ENCODE results near the gene NOMO2. TPM values are rescaled to one million over a fixed set of nuclear protein-coding genes. Genes with fewer than 3 reads are reported as not detected.
A peak's percentile ranks its signal among the peaks of the same experiment; 100 is the strongest.
"Not testable (repeated sequence)": the region's sequence is repeated elsewhere in the genome, so short reads cannot be mapped to it uniquely, and the experiment has no call there.

The NOMO2 gene
- polyA plus RNA-seq, 2 of the 4 experiments (the other 2 are of a cell fraction), result 96.0 to 123 TPM

DNA sequence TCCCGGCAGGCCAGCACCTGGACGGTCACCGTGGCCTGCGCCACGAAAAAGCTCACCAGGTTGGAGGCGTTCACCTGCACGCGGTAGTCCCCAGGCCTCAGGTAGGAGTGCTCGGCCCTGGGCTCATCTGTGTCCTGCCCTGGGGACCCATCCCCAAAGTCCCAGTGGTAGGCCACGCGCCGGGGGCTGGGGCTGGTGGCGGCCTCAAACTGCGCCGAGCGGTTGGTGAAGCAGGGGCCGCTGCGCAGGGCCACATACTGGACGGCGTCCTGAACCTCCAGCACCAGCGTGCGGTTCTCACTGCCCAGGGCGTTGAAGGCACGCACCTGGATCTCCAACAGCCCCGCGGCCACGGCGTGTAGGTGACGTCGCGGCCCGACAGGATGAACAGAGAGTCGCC is 176.6 kb downstream of the NOMO2 start:
- H3K27ac ChIP-seq; POLR2A ChIA-PET; H3K9me3 ChIP-seq; H3K4me1 ChIP-seq; H3K4me2 ChIP-seq; DNase-seq (ENCODE audit: low read depth in 1 of 2, low spot score in 1 of 2); CTCF ChIA-PET; H3K4me3 ChIP-seq; FAIRE-seq; ATAC-seq: not testable (repeated sequence)
- WGBS (ENCODE audit: missing lambda C conversion rate), result no CpG with 5 or more reads among the region's 33 CpGs

DNA sequence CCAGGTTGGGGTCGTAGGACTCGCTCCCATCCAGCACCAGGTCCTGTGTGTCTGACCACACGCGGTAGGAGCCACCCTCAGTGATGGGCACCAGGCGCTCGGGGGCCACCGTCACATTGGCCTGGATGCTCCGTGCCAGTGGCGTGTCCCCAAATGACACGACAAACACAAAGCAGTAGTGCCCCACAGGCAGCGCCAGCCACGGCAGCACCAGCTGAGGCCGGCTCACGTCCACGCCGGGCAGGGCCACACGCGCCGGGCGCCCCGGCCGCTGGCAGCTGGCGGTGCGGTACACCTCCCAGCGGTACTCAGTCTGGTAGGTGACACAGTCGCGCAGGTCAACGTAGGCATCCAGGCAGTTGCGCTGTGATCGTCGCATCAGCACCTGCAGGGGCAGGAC is 177.0 kb downstream of the NOMO2 start:
- CTCF ChIA-PET; H3K9me3 ChIP-seq; DNase-seq (ENCODE audit: low read depth in 1 of 2, low spot score in 1 of 2); POLR2A ChIA-PET; H3K4me3 ChIP-seq; H3K27ac ChIP-seq; FAIRE-seq; H3K4me1 ChIP-seq; H3K4me2 ChIP-seq: not testable (repeated sequence)
- peak in 1 of 2 experiments; percentile 37; a peak in 1 of 6 replicates for ATAC-seq
- WGBS (ENCODE audit: missing lambda C conversion rate), result no CpG with 5 or more reads among the region's 31 CpGs

DNA sequence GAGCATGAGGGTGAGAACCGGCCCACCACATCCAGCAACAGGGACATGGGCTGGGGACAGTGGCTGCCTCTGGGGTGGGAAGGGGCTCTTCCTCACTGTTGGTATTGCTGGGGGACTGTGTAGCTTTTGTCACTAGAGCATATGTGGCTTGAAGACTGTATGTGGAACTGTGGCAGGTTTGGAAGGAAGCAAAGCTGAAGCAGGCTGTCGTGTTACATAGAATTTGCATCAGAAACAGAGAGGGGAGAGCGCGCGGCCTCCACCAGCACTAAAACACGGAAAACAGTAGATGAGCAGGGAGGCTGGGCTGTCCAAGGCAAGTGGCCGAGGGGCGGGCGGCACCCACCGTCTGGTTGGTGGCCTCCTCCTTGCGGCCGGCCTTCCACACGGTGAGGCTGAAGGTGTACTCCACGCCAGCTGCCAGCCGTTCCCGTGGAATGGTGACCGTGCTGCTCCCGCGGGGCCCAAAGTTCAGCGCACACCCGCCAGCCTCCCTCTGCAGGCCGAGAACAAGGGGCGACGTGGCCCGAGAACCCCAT is 177.7 kb downstream of the NOMO2 start:
- WGBS (ENCODE audit: missing lambda C conversion rate), result 91% methylated on average over 7 of the region's 25 CpGs
- H3K4me1 ChIP-seq; H3K27ac ChIP-seq; CTCF ChIA-PET; H3K4me2 ChIP-seq; DNase-seq (ENCODE audit: low read depth in 1 of 2, low spot score in 1 of 2); H3K4me3 ChIP-seq; H3K9me3 ChIP-seq; POLR2A ChIA-PET; FAIRE-seq: not testable (repeated sequence)
- peak; percentile 54 to 62 for ATAC-seq

DNA sequence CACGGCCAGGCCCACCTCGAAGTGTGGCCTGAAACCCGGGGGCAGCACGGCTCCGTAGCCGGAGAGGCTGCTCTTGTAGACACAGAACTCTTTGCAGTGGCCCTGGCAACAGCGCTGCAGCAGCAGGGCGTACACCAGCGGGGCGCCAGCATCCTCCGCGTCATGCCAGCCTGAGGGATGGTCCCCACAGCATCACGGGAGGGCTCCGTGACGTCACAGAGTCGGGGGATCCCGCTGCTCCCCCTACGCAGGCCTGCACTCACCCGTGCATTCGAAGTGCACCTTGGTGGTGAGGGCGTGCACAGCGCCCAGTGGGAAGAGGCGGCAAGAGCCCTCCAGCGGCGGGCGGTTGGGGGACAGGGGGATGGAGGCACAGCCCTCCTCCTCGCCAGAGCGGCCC is 179.2 kb downstream of the NOMO2 start:
- H3K9me3 ChIP-seq; H3K4me2 ChIP-seq; DNase-seq (ENCODE audit: low read depth in 1 of 2, low spot score in 1 of 2); ATAC-seq; H3K4me1 ChIP-seq; H3K27ac ChIP-seq; POLR2A ChIA-PET; FAIRE-seq; CTCF ChIA-PET; H3K4me3 ChIP-seq: not testable (repeated sequence)
- no CpG with 5 or more reads among the region's 28 CpGs for WGBS (ENCODE audit: missing lambda C conversion rate)

Small RNAs within 50 kb of the gene (small RNA-seq; reads per million reads assigned to genes)
- gene MIR3179-3, result 0 reads per million in 6 experiments
- 0 reads per million in 6 experiments for gene MIR3179-4
- 0 reads per million in 6 experiments for gene MIR3180-3
- gene MIR3670-3, result 0 reads per million in 6 experiments
- gene MIR3670-4, result 0 reads per million in 6 experiments
- 0 reads per million in 6 experiments for gene MIR6770-3
- gene RF00019, result 0 reads per million in 6 experiments

Other genes with a start within 250 kb of the NOMO2 start
- 2.0 TPM in 2 replicates for gene NPIPA8, start 225.4 kb downstream of the NOMO2 start, polyA plus RNA-seq (2011; rRNA removed)
- gene NPIPA8, start 225.4 kb downstream of the NOMO2 start, polyA plus RNA-seq (2017; fragmentation: RNase III; extraction: RNeasy Plus Mini Kit Qiagen cat#74134 plus additional on column Dnase treatment), result 1.9 to 2.4 TPM (median 2.0 TPM) in 3 replicates
- 4,362 and 5,012 TPM in 2 replicates for gene RPS15A, start 228.2 kb upstream of the NOMO2 start, polyA plus RNA-seq (2011; rRNA removed)
- 1,817 to 2,035 TPM (median 1,908 TPM) in 3 replicates for gene RPS15A, start 228.2 kb upstream of the NOMO2 start, polyA plus RNA-seq (2017; fragmentation: RNase III; extraction: RNeasy Plus Mini Kit Qiagen cat#74134 plus additional on column Dnase treatment)
- gene ARL6IP1, start 239.5 kb upstream of the NOMO2 start, polyA plus RNA-seq (2011; rRNA removed), result 403 and 479 TPM in 2 replicates
- gene ARL6IP1, start 239.5 kb upstream of the NOMO2 start, polyA plus RNA-seq (2017; fragmentation: RNase III; extraction: RNeasy Plus Mini Kit Qiagen cat#74134 plus additional on column Dnase treatment), result 435 to 459 TPM (median 456 TPM) in 3 replicates